GM12874 (cell line): ENCODE measurements around the gene SMIM23.

ENCODE experiments used
- TF ChIP-seq, protein P1 (sequence below): IDR thresholded peaks from 2 replicates; pipeline ENCODE4 v1.5.1; 2011; ENCODE audit warnings: low read depth, mild to moderate bottlenecking, control low read depth, low read length, moderate library complexity; ENCODE audit not compliant: insufficient read depth

Gene SMIM23

DNA sequence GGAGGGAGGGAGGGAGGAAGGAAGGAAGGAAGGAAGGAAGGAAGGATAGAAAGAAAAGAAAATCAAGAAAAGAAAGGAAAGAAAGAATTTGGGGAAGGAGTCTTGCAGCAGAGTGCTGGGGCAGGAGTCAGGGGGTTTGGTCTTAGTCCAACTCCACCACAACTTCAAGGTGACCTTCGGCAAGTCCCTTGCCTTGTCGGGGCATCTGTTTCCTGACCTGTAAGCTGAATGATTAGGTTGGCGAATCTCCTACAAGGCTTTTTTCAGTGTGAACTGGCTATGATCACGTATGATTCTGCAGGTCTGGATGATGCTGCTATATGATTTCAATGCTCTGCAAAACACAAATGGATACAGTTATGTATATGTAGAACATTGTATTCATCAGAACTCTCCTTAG, 20.1 kb downstream of the SMIM23 start:
- TF ChIP-seq, protein P1, sequence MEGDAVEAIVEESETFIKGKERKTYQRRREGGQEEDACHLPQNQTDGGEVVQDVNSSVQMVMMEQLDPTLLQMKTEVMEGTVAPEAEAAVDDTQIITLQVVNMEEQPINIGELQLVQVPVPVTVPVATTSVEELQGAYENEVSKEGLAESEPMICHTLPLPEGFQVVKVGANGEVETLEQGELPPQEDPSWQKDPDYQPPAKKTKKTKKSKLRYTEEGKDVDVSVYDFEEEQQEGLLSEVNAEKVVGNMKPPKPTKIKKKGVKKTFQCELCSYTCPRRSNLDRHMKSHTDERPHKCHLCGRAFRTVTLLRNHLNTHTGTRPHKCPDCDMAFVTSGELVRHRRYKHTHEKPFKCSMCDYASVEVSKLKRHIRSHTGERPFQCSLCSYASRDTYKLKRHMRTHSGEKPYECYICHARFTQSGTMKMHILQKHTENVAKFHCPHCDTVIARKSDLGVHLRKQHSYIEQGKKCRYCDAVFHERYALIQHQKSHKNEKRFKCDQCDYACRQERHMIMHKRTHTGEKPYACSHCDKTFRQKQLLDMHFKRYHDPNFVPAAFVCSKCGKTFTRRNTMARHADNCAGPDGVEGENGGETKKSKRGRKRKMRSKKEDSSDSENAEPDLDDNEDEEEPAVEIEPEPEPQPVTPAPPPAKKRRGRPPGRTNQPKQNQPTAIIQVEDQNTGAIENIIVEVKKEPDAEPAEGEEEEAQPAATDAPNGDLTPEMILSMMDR = no peak

DNA sequence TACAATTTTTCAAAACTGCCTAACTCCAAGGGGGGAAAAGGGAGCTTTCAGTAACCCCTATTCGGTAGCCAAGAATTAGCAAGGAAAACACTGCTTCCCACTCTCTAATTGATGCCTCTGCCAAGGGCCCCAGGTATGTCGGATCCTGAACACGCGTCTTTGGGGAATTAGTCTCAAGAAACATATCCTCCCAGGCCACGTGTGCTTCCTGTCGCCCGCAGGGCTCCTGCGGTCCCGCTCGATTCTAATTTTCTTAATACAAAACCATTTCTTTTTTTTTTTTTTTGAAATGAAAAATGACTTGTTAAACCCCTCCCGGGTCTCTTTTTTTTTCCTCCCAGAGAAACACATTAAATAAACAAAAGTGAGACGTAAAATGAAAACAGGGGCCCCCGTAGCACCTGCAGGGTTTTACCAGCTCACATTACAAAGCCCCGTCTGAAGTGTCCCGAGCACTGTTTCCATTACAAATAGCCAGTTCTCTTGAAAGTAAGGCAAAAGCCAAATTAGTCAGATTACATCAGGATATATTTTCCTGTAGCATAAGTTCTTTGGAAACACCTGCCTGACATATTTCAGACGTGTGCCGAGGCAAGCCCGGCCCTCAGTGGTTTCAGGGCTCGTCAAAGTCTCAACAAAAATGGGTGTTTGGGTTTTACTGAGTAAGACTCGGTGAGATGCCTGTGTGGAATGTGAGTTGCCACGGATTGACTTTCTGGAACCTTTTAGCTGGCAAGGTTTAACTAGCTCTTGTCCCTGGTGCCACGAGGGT, 21.5 kb downstream of the SMIM23 start:
- TF ChIP-seq, protein P1 = no peak

DNA sequence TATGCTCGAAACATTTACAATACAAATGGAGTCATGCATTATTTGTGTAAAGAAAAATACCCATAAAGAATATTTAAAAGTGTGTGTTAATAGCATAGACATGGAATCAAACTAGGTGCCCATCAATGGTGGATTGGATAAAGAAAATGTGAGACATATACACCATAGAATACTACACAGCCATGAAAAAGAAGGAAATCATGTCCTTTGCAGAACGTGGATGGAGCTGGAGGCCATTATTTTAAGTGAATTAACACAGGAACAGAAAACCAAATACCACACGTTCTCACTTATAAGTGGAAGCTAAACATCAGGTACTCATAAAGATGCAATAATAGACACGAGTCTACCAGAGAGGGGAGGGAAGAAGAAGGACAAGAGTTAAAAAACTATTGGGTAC, 22.8 kb downstream of the SMIM23 start:
- TF ChIP-seq, protein P1 = no peak

DNA sequence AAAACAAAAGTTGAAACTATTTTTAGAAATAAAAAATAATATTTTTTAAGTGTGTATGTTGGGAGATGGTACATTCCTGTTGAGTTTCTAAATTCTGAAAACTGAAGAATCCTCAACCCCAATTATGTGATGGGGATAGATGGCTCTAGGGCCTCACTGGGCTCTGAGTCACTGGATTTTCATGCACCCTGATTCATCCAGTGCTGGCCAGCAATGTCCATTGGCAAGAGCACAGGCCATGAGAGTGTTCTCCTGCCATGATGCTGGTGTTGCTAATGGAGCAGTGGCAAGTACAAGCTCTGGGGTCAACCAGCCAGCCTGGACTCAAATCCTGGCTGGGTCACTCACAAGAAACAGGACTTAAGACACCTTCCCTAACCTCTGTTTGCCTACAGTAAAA, 23.3 kb downstream of the SMIM23 start:
- TF ChIP-seq, protein P1 = no peak

DNA sequence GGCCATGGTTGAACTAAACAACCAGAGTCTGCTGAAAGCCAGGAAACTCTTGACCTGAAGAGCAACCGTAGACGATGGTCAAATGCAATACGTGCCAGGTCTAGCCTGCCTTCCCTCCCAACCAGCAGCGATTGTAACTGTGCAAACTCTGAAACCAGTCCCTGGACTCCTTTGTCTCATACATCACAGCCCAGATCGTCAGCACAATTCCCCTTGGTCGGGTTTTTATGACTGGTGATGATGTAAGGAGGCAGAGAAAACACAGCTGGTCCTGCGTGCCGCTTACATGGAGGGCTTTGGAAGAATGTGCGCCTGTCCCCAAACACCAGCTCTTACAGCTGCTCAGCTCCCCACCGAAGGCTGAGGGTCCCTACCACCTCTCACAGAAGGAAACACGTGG, 24.6 kb downstream of the SMIM23 start:
- TF ChIP-seq, protein P1 = no peak

DNA sequence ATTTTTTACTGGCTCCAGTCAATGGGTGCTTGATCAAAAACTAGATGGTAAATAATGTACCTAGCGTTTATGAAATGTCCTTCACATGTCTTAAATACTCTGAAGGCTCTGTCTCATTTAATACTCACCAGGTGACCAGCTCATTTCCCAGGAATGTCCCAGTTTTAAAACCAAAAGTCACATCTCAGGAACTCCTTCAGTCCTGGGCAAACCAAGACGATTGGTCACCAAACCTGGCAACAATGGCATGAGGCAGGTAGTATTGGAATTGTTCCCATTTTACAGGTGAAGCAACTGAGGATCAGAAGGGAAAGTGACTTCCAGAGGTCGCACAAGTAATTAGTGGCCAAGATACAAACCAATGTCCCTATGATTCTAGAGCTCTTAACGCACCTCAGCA, 27.7 kb downstream of the SMIM23 start:
- TF ChIP-seq, protein P1 = no peak

DNA sequence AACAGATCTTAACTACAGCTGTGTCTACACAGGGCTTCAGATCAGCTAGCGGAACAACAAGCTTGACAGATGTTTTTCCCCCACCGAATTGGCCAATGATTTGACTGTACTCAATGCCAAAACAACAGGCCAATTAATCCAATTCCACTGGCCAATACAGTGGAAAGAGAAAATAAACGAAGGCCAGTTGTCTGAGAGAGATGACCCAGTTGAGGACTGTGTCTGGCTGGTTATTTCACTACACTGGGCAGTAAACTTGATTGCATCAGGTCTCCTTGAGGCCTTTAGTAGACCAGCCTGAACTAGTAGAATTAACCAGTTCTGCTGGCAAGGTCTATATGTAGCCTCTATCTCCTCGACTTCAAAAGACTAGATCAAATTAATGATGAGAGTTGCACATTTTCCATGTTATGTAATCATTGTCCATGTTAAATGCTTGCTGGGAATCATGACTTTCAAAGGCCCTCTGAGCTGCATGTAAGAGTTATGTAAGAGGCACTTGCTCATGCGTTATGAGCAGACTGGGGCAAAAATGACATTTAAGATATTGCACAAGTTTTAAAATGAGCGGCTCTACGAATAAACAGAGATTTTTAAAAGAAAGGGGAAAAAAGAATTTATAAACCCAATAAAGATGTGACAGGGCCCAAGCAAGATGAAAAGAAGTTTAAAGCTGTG, 28.3 kb downstream of the SMIM23 start:
- TF ChIP-seq, protein P1 = no peak
